D341Med (cell line): ENCODE data around the gene PDXP.
"Not testable (repeated sequence)": the region's sequence is repeated elsewhere in the genome, so short reads cannot be mapped to it uniquely, and the experiment has no call there.

Experiments
- DNase-seq: peaks from one replicate; pipeline ENCODE4 v3.0.0; 2012; ENCODE audit warnings: low spot score

PDXP gene

DNA sequence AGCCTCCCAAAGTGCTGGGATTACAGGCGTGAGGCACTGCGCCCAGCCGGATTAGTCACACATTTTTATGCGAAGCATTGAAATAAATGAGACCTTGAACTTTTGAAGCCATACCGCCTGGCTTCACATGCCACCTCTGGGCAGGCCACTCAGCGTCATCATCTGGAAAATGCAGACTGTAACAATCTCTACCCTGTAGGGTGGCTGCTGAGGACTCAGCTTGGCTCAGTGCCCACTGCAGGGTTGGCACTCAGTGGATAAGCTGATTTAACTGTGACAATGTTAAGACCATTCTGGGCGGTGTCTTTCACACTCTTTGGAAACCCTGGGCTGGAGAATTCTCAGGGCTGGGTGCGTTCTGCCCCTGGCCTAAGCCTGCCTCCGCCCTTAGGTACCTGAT is 10.6 kb upstream of the PDXP start:
- peak; percentile 85 for DNase-seq

DNA sequence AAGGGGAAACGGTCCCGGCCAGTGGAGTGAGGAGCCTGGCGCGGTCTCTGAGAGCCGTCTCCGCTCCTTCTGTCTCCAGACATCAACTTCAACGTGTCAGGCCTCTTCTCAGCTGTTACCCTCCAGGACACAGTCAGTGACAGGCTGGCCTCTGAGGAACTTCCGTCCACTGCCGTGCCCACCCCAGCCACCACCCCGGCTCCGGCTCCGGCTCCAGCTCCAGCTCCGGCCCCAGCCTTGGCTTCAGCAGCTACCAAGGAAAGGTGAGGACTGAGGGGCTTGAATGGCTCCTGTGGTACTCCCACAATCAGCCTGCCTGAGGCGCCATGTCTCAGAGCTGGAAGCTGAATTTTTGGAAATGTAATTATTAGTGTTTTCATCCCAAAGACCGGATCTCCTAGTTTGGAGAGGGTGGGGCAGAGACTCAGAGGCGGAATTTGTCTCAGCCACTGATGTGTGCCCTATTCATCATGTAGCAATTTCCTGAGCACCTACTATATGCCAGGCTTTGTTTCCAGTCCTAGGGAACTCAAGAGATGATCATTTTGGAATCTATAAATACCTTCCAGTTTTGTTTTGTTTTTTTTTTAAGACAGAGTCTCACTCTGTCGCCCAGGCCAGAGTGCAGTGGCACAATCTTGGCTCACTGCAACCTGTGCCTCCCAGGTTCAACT is 7.9 kb upstream of the PDXP start:
- no peak for DNase-seq

DNA sequence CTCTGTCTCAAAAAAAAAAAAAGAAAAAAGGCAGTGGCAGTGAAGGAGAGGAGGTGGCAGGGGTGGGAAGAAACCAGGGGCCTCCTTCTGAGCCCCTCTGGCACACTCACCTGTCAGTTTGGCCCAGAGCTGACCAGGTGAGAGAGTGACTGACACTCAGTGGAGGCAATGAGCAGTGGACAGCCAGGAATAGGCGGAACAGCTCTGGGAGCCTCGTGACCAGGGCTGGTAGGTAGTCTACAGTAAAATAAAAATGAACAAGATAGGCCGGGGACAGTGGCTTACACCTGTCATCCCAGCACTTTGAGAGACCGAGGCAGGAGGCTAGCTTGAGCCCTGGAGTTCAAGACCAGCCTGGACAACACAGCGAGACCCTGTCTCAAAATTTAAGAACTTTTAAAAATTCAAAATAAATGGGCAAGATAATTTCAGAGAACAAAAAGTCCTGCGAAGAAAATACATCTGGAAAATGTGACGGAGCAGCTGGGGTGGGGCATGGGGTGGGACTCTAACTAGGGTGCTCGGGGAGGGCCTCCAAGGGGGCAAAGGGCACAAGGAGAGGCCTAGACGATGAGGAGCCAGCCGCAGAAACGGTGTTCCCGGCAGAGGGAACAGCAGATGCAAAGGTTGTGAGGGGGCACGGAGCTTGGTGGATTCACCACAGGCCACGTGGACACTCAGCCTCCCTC is 3.8 kb upstream of the PDXP start:
- no peak for DNase-seq

DNA sequence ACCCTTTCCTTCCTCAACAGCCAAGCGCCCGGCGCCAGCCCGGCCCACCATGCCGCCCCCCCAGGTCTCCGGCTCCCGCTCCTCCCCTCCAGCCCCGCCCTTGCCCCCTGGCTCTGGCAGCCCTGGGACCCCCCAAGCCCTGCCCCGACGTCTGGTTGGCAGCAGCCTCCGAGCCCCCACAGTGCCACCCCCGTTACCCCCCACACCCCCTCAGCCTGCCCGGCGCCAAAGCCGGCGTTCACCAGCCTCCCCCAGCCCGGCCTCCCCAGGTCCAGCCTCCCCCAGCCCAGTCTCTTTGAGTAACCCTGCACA is 3.3 kb upstream of the PDXP start:
- no peak for DNase-seq

DNA sequence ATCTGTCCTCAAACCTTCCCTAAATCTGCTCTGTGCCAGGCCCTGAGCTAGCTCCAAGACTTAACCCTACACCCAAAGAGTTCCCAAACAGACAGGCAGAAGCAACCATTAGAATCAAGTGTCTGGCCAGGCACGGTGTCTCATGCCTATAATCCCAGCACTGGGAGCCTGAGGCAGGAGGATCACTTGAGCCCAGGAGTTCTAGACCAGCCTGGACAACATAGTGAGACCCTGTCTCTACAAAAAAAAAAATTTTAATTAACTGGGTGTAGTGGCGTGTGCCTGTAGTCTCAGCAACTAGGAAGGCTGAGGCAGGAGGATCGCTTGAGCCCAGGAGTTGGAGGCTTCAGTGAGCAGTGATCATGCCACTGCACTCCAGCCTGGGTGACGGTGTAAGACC is 1.9 kb upstream of the PDXP start:
- DNase-seq = not testable (repeated sequence)

DNA sequence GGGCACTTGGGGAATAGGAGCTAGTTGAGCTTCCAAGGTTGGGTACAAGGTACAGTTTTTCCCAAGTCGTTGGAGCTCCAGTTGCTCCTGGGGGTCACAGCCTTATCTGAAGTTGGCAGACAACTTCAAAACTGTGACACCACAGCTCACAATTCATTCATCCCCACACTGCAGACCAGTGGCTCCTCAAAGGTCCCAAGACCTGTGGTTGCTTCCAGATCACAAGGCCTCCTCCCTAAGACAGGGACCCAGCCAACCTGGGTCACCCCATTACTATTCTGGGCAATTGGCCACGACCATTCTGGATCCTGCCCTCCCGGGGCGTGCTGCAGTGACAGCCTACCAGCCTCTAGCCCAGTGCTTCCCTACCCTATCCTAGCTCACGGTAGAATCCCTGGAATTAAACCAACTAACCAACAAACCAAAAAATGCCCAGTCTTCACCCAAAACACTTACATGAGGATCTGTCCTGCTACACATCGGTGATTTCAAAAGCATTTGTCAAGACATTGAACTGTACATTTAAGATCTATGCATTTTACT is 862 bp upstream of the PDXP start:
- peak; percentile 66 for DNase-seq

DNA sequence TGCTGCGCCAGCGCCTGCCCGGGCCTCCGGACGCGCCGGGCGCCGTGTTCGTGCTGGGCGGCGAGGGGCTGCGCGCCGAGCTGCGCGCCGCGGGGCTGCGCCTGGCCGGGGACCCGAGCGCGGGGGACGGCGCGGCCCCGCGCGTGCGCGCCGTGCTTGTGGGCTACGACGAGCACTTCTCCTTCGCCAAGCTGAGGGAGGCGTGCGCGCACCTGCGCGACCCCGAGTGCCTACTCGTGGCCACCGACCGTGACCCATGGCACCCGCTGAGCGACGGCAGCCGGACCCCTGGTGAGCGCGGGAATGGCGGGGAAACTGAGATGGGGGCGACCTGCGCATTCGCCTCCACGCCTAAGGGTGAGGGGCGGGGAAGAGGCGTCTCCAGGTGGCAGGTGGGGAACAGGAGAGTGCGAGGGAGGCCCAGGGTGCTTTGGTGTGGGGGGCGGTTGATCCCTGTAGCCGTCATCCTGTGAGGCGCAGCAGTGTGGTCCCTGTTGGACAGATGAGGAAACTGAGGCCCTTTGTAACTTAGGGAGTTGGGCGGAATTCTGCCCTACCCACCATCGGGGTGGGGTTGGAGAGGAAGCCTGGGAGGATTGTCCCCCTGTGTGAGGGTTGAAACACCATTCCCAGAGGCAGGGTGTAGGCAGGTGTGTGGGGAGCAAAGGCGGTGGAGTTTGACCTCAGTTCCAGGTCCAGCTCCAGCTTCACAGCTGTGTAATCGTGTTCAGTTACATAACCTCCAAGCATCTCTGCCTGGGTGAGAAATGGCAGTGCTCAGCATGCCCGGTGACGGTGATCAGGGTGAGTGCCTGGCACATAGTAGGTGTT is 758 bp downstream of the PDXP start:
- DNase-seq = peak; percentile 72

DNA sequence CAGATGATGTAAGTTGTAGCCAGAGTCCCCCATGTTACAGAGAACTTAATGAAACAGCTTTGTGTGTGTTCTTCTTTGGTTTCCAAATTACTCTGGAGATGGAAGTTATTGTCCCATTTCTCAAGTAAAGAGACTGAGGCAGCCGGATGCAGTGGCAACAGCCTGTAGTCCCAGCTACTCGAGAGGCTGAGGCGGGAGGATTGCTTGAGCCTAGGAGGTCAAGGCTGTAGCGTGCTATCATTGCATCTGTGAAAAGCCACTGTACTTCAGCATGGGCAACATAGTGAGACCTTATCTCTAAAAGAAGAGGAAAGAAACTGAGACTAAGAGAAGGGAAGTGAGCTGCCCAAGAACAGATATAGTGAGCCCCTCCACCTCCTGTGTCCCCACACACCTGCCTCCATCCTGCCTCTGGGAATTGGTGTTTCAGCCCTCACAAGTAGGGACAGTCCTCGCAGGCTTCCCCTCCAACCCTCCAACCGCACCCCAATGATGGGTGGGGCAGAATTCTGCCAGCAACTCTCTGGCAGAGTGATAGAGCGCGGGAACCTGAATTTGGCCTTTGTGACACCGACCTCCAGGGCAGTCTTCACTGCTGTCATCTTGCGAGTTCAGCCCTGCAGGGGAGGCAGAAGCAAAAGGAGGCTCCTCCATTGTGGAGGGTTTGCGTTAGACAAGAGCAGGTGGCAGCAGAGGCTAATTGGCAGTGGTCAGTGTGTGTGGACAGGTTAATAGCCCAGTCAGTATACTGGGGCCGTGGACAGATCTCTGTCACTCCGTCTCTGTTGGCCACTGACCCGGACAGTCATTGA is 1.6 kb downstream of the PDXP start:
- no peak for DNase-seq

DNA sequence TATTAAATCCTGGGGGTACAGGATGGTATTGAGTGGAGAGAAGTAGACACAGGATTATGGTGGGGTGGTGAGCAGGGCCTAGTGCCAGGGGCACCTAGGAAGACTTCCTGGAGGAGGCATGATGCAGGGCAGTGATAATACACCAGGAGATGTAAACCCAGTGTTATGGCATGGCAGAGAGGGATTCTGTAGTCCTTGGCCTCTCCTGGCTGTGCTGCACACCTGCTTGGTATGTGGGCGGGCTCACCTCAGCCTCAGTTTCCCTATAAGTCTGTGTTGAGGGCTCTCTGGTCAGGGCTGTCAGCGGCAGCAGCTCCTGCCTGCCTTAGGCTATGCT is 2.2 kb downstream of the PDXP start:
- DNase-seq = no peak

DNA sequence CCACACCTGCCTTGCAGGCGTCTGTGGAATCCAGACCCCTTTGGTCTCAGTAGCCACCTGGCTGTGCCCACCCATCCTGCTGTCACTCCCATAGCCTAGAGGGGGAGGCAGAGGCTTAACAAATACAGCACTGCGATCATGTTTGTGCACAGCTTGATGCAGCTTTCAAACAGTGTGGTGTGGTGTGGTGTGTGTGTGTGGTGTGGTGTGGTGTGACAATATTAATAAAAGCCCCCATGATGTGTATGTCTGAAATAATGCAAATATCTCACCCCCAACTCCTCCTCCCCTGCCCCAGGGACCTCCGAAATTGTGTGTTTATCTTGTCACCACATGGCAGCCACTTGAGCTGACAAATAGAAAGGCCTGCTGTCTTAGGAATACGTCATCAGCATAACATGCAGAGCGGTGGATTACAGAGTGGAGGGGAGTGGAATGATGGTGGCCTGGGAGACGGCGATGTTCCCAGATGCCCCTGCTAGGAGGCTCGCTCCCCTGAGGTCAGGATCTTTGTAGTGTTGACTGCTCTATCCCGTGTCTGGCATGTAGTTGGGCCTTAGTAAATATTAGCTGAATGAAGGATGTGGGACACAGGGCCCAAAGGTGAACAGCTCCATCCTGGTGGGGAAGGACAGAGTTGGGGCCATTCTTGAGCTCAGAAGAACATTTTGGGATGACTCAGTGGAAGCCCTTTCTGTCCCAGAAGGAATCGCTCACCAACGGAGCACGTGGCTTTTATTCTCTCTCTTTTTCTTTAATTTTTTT is 2.8 kb downstream of the PDXP start:
- DNase-seq = peak; percentile 81

DNA sequence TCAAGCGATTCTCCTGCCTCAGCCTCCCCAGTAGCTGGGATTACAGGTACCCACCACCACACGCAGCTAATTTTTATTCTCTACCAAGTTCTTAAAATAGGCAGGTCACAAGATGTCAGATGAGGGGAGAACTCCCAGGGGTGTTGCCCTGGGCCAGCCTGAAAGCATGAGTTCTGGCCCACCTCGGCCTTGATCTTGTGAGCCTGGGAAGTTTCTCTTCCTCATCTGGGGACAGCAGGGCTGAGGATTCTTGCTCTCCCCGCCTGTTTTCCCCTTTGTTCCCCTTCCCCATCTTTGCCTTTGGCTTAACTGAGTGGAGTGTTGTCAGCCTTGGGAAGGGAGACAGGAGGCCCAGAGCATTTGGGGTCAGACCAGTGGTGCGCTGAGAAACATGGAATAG is 3.5 kb downstream of the PDXP start:
- no peak for DNase-seq

DNA sequence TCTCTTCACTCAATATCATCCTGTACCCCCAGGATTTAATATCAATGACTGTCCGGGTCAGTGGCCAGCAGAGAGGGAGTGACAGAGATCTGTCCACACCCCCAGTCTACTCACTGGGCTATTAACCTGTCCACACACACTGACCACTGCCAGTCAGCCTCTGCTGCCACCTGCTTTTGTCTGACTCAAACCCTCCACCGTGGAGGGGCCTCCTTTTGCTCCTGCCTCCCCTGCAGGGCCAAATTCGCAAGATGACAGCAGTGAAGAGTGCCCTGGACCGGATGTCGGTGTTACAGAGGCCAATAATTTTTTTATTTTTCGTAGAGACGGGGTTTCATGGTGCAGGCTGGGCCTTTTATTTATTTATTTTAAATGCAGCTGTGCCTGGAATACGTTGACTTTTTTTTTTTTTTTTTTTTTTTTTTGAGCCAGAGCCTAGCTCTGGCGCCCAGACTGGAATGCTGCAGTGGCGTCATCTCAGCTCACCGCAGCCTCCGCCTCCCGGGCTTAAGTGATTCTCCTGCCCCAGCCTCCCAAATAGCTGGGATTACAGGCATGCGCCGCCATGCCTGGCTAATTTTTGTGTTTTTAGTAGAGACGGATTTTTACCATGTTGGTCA is 5.1 kb downstream of the PDXP start:
- no peak for DNase-seq

DNA sequence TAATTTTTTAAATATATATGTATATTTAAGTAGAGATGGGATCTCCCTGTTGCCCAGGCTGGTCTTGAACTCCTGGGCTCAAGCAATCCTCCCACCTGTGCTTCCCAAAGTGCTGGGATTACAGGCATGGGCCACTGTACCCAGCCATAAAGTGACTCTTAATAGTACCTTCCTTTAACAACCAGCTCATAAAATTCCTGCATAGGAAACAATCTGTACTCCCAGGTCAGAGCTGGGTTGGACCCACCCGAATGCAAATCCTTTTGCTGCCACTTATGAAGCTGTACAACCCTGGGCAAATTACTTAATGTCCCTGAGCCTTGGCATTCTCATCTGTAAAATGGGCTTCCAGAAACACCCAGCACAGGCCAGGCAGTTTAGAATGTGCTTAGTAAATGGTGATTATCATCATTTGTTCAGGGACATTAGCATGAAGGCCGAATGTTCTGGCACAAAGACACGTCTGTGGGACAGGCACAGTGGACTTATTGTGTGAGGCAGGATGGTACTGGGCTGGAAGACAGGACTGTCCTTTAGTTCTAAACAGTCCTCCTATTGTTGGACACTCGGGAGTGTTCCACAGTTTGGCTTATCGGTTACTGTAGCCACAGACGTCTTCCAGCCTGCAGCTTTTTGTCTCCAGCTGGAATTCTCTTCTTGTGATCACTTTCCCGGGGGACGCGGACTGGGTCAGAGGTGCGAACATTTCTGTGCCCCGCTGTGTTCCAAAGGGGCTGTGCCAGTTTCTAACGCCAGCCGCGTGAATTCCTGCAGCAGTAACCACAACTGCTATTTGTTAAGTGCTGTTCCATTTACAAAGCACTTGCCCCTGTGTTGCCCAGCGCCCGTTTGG is 6.0 kb downstream of the PDXP start:
- DNase-seq = no peak

DNA sequence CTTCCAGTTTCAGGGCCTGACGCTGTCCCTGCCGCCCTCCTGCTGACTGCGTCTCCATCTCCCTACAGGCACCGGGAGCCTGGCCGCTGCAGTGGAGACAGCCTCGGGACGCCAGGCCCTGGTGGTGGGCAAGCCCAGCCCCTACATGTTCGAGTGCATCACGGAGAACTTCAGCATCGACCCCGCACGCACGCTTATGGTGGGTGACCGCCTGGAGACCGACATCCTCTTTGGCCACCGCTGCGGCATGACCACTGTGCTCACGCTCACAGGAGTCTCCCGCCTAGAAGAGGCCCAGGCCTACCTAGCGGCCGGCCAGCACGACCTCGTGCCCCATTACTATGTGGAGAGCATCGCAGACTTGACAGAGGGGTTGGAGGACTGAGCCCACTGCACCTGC is 7.0 kb downstream of the PDXP start:
- no peak for DNase-seq

DNA sequence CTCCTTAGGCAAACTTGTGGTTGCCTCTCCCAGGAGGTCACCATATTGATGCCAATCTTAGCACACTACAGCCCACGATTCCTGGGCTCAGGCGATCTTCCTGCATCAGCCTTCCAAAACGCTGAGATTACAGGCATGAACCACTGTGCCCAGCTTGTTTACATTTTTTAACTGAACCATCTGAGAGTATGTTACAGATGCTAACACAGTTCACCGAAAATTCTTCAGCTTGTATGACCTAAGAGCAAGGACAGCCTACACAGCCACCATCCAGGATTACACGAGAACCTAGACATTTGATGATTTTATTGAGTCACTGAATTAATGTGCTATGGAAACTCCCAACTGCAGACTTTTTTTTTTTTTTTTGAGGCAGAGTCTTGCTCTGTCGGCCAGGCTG is 11.1 kb downstream of the PDXP start:
- DNase-seq = no peak

DNA sequence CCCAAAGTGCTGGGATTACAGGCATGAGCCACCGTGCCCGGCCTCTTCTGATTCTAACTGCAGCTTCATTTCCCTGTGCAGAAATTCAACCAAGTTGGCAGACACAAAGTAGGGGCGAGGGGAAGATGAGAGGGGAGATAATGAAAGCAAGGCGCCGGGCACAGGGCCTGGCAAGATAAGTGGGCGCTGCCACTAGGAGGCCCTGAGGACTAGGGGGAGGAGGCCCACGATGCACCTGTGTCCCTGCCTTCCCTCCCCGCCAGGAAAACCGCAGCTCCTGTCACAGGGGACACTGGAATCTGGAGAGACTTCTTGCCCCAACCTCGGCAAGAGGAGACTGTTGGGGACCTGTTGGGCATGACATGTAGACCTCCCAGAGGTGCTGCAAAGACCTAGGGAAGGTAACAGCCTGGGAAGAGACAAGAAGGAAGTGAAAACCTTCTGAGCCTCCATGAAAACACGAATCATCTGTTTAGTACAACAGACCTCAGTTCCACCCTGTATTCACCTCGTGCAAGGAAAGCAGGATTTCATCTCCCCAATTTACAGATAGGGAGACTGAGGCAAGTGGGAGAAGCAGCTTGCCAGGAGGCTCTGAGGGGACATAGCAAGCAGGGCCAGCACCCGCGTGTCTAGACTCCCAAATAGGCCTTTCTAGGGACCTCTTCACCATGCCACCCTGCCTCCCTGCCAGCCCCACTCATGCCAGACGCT is 13.8 kb downstream of the PDXP start:
- no peak for DNase-seq

DNA sequence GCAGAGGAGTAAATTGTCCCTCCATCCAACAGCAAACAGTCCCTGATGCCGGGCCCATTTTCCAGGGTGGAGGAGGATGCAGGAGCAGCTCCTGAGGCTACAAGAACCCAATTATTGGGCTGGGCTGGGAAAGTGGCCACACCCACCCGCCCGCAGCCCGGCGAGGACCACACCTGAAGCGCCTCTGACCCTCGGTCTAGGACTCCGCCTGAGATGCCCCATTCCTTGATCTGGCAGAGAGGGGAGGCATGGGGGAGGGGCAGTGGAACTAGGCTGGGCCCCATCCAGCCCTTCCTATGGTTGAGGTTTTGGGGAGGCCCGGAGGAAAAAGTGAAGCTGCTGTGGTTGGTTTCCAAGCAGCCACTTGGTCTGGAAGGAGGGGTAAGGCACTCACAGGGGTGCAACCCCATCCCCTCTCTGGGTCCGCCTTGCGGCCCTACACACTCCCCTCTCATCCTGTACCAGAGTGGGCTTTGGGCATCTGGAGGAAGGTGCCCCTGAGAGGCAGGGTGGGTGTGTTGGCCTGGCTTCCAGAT is 14.5 kb downstream of the PDXP start:
- no peak for DNase-seq

DNA sequence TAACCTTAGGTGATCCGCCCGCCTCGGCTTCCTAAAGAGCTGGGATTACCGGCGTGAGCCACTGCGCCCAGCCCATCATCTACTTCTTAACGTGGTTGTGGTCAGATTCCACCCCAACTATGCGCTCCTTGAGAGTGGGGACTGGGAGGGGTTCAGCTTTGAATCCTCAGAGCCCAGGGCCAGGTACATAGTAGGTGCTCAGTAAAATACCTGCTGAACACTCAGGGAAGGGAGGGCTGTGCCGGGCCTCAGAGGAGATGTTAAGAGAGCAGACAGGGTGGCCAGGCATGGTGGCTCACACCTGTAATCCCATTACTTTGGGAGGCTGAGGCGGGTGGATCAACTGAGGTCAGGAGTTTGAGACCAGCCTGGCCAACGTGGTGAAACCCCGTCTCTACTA is 15.7 kb downstream of the PDXP start:
- DNase-seq = no peak
